Smooth muscle cell (in vitro differentiated cells): ENCODE data around the gene ACTL9. TPM values are rescaled to one million over a fixed set of nuclear protein-coding genes. Genes with fewer than 3 reads are reported as not detected.

Experiments used
- DNase-seq: peaks from one replicate; lab custom pipeline; 2025; ENCODE audit not compliant: unreplicated experiment; lab: John Stamatoyannopoulos, UW
- H2AFZ ChIP-seq: fragments of 200-600 bp; sonication (generic); 2 replicates; pipeline ENCODE4 v1.6.0; 2016; ENCODE audit warnings: antibody characterized with exemption, low read depth, mild to moderate bottlenecking
- H3F3A ChIP-seq: fragments of 200-600 bp; sonication (generic); 2 replicates; pipeline ENCODE4 v1.6.0; 2017; ENCODE audit warnings: antibody characterized with exemption, low read depth
- H3K27ac ChIP-seq: fragments of 200-600 bp; sonication (generic); 2 replicates; pipeline ENCODE4 v1.5.1; 2016; ENCODE audit warnings: low read depth, mild to moderate bottlenecking
- H3K27me3 ChIP-seq: fragments of 200-600 bp; sonication (generic); 2 replicates; pipeline ENCODE4 v1.6.1; 2016; ENCODE audit warnings: low read depth, mild to moderate bottlenecking
- H3K36me3 ChIP-seq: fragments of 200-600 bp; sonication (generic); 2 replicates; pipeline ENCODE4 v1.5.1; 2016; ENCODE audit warnings: low read depth
- H3K4me1 ChIP-seq: fragments of 200-600 bp; sonication (generic); 2 replicates; pipeline ENCODE4 v1.5.1; 2016; ENCODE audit warnings: low read depth
- H3K4me2 ChIP-seq: fragments of 200-600 bp; sonication (generic); 2 replicates; pipeline ENCODE4 v1.6.0; 2016; ENCODE audit warnings: mild to moderate bottlenecking
- H3K4me3 ChIP-seq: fragments of 200-600 bp; sonication (generic); 2 replicates; pipeline ENCODE4 v1.5.1; 2016; ENCODE audit warnings: mild to moderate bottlenecking
- H3K79me2 ChIP-seq: fragments of 200-600 bp; sonication (generic); 2 replicates; pipeline ENCODE4 v1.6.0; 2016; ENCODE audit warnings: low read depth, mild to moderate bottlenecking
- H3K9ac ChIP-seq: fragments of 200-600 bp; sonication (generic); 2 replicates; pipeline ENCODE4 v1.6.0; 2016; ENCODE audit warnings: low read depth
- H3K9me3 ChIP-seq: fragments of 200-600 bp; sonication (generic); replicated peaks from 2 replicates; pipeline ENCODE4 v1.5.1; 2016; ENCODE audit warnings: low read depth
- H4K20me1 ChIP-seq: fragments of 200-600 bp; sonication (generic); 2 replicates; pipeline ENCODE4 v1.6.0; 2016; ENCODE audit warnings: low read depth
- CTCF ChIP-seq: fragments of 200-600 bp; sonication (generic); IDR thresholded peaks from 2 replicates; pipeline ENCODE4 v1.5.1; 2017; ENCODE audit warnings: borderline replicate concordance, mild to moderate bottlenecking, antibody characterized with exemption; ENCODE audit not compliant: insufficient read depth, poor library complexity, severe bottlenecking
- WGBS: methylation state at CpG from one replicate; pipeline ENCODE4 v1.1.7; 2016; ENCODE audit warnings: low lambda C conversion rate; 5-methylcytosine and 5-hydroxymethylcytosine counted together
- polyA plus RNA-seq: library from polyadenylated mRNA; unstranded; fragments of >200 nt; fragmentation: Nextera tagmentation; extraction: Ambion mirVana; gene quantifications from 2 replicates; pipeline ENCODE4 v1.2.1, GENCODE V29; 2016
- total RNA-seq: library from RNA; depleted of rRNA; stranded (reverse); fragments of >200 nt; gene quantifications from 2 replicates; pipeline ENCODE4 v1.2.3, GENCODE V29; 2014

The ACTL9 gene
- total and polyA plus RNA-seq, 2 experiments from 2014 or later = not detected

DNA sequence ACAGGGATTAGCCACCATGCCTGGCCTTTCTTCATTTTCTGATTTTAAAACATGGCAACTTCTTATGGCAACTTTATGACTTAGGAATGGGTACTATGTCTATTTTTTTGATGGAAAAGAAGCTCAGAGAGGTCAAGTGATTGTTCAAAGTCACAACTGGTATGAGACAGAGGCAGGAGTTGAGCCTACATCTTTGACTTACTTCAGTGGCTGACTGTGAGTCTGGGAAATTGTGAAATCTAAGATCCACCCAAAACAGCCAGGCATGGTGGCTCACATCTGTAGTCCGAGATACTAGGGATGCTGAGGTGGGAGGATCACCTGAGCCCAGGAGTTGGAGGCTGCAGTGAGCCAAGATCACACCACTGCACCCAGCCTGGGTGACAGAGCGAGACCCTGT is 2.4 kb upstream of the ACTL9 start:
- Histone ChIP-seq H2AFZ (no peak overlapping the region), H3K27ac (no peak overlapping the region), H4K20me1 (no peaks in the 10 kb centered on the region), H3K4me2 (no peak overlapping the region), H3K9me3 (no peaks in the 10 kb centered on the region), H3K9ac (no peak overlapping the region), H3K4me1 (no peaks in the 10 kb centered on the region), H3K36me3 (no peaks in the 10 kb centered on the region), H3K79me2 (no peaks in the 10 kb centered on the region), H3K4me3 (no peak overlapping the region), H3K27me3 (no peaks in the 10 kb centered on the region), H3F3A (no peaks in the 10 kb centered on the region)
- WGBS = 90% methylated on average over 2 of the region's 2 CpGs
- TF ChIP-seq CTCF = no peak
- DNase-seq = no peak

- DNase-seq = no peak
- H3K79me2 ChIP-seq = no peaks in the 10 kb centered on the region
- no peaks in the 10 kb centered on the region for H3K36me3 ChIP-seq
- no peaks in the 10 kb centered on the region for H4K20me1 ChIP-seq
- H3K27me3 ChIP-seq = no peaks in the 10 kb centered on the region
- no peak overlapping the region for H3K4me2 ChIP-seq
- H2AFZ ChIP-seq = no peak overlapping the region
- no peaks in the 10 kb centered on the region for H3K4me1 ChIP-seq
- no peak overlapping the region for H3K9ac ChIP-seq
- H3F3A ChIP-seq = no peaks in the 10 kb centered on the region
- H3K9me3 ChIP-seq = no peaks in the 10 kb centered on the region
- H3K4me3 ChIP-seq = no peak overlapping the region
- no peak overlapping the region for H3K27ac ChIP-seq
- no peak for TF ChIP-seq CTCF
These were observed 1.3 kb upstream of the ACTL9 start for GRCh38 chr19:8699908-8700307.

GRCh38 chr19:8697671-8698432 is 743 bp downstream of the ACTL9 start:
- Histone ChIP-seq H3K4me1 (no peaks in the 10 kb centered on the region), H3F3A (no peaks in the 10 kb centered on the region), H3K9me3 (no peaks in the 10 kb centered on the region), H3K27me3 (no peaks in the 10 kb centered on the region), H4K20me1 (no peaks in the 10 kb centered on the region), H3K4me2 (no peak overlapping the region), H3K9ac (no peak overlapping the region), H3K79me2 (no peaks in the 10 kb centered on the region), H3K4me3 (no peak overlapping the region), H3K27ac (no peak overlapping the region), H3K36me3 (no peaks in the 10 kb centered on the region), H2AFZ (no peak overlapping the region)
- no peak for DNase-seq
- 71% methylated on average over 60 of the region's 60 CpGs for WGBS
- TF ChIP-seq CTCF = peak; percentile 6

GRCh38 chr19:8696993-8697392 is 1.6 kb downstream of the ACTL9 start:
- Histone ChIP-seq H3K36me3 (no peaks in the 10 kb centered on the region), H3K4me3 (no peak overlapping the region), H3K9me3 (no peaks in the 10 kb centered on the region), H3K79me2 (no peaks in the 10 kb centered on the region), H3K27me3 (no peaks in the 10 kb centered on the region), H3F3A (no peaks in the 10 kb centered on the region), H3K4me2 (no peak overlapping the region), H2AFZ (no peak overlapping the region), H3K27ac (no peak overlapping the region), H4K20me1 (no peaks in the 10 kb centered on the region), H3K9ac (no peak overlapping the region), H3K4me1 (no peaks in the 10 kb centered on the region)
- no peak for DNase-seq
- WGBS = no CpG with 5 or more reads among the region's 1 CpG
- no peak for TF ChIP-seq CTCF
